ENCODE measurements around the gene COG1. TPM values are rescaled to one million over a fixed set of nuclear protein-coding genes. Genes with fewer than 3 reads are reported as not detected.

Gene COG1
- total and polyA plus RNA-seq, 4 donors, result 6.9 to 16.5 (median 12.0) TPM

DNA sequence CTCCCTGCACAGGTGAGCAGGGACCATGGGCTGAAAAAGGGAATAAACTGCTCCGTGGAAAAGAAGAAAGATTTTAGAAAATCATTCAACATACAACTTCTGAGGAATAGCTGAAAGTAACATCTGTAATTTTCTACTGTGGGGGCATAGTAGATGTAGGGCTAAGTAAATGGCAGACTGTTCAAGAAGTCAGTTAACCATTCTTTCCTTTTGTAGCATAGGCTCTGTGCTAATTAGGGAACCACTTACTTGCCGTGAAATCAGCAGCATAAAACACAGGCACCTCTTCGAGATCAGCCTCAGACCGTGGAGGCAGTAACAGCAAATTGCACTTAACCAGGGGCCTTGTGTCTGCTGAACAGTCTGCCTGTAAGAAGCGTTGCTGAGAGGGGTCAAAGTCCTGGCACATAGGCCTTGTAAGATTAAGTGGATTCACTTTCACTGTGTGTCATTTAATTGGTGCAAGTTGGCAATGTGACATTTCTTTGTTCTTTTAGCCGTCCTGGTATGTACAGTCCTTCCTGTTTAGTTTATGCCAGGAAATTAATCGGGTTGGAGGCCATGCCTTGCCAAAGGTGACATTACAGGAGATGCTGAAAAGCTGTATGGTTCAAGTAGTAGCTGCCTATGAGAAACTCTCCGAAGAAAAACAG, 10.4 kb downstream of the COG1 start:
- Histone ChIP-seq H3K27ac (ENCODE audit: low read depth in 1 of 2, low read length in 2 of 2) (no peak overlapping the region), H3K4me3 (ENCODE audit: low read depth in 1 of 3, low read length in 3 of 3) (no peak overlapping the region), H3K9ac (ENCODE audit: low read depth in 1 of 2, low read length in 2 of 2) (no peak overlapping the region), H3K36me3 (ENCODE audit: control insufficient read depth in 4 of 4, insufficient read depth in 3 of 4, low read depth in 1 of 4, low read length in 3 of 4) (peaks cover 15 to 61% (median 46%) of the 10 kb centered on the region in 4 donors), H3K9me3 (ENCODE audit: control insufficient read depth in 4 of 4, low read length in 3 of 4) (no peaks in the 10 kb centered on the region), H3K27me3 (ENCODE audit: control insufficient read depth in 4 of 4, insufficient read depth in 4 of 4, low read length in 3 of 4) (no peaks in the 10 kb centered on the region), H3K4me1 (ENCODE audit: control insufficient read depth in 4 of 4, insufficient read depth in 4 of 4, low read length in 3 of 4) (peaks cover 4 to 49% (median 33%) of the 10 kb centered on the region in 4 donors)
- 34% methylated on average over 8 of the region's 8 CpGs for WGBS
- DNase-seq (ENCODE audit: low spot score), result no peak
- TF ChIP-seq NR2F2 (IDR thresholded peaks at IDR 0.05), result peak; percentile 72
- TF ChIP-seq EGR1 (IDR thresholded peaks at IDR 0.05; ENCODE audit: low read depth in 2 of 2), result no peak
- TF ChIP-seq HNF4G (IDR thresholded peaks at IDR 0.05), result peak; percentile 11
- no peak for TF ChIP-seq TAF1 (conservative IDR thresholded peaks at IDR 0.05)
- TF ChIP-seq, protein P1, sequence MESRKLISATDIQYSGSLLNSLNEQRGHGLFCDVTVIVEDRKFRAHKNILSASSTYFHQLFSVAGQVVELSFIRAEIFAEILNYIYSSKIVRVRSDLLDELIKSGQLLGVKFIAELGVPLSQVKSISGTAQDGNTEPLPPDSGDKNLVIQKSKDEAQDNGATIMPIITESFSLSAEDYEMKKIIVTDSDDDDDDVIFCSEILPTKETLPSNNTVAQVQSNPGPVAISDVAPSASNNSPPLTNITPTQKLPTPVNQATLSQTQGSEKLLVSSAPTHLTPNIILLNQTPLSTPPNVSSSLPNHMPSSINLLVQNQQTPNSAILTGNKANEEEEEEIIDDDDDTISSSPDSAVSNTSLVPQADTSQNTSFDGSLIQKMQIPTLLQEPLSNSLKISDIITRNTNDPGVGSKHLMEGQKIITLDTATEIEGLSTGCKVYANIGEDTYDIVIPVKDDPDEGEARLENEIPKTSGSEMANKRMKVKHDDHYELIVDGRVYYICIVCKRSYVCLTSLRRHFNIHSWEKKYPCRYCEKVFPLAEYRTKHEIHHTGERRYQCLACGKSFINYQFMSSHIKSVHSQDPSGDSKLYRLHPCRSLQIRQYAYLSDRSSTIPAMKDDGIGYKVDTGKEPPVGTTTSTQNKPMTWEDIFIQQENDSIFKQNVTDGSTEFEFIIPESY (IDR thresholded peaks at IDR 0.05), result no peak
- TF ChIP-seq FOXA2 (IDR thresholded peaks at IDR 0.05), result no peak
- no peak for TF ChIP-seq YY1 (IDR thresholded peaks at IDR 0.05)
- no peak for TF ChIP-seq JUND (IDR thresholded peaks at IDR 0.05)
- TF ChIP-seq, protein P2, sequence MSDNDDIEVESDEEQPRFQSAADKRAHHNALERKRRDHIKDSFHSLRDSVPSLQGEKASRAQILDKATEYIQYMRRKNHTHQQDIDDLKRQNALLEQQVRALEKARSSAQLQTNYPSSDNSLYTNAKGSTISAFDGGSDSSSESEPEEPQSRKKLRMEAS (IDR thresholded peaks at IDR 0.05), result no peak
- TF ChIP-seq, protein P3, sequence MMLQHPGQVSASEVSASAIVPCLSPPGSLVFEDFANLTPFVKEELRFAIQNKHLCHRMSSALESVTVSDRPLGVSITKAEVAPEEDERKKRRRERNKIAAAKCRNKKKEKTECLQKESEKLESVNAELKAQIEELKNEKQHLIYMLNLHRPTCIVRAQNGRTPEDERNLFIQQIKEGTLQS (IDR thresholded peaks at IDR 0.05), result no peak
- no peak for TF ChIP-seq FOXA1 (IDR thresholded peaks at IDR 0.05)
- peak in 1 of 2 donors; percentile 4 for TF ChIP-seq RXRA (IDR thresholded peaks at IDR 0.05)
- peak; percentile 34 to 56 for TF ChIP-seq HNF4A (conservative IDR thresholded peaks at IDR 0.05)
- TF ChIP-seq GABPA (IDR thresholded peaks at IDR 0.05 in 1 of 2, conservative IDR thresholded peaks at IDR 0.05 in 1 of 2), result no peak
- TF ChIP-seq RAD21 (IDR thresholded peaks at IDR 0.05), result no peak
- TF ChIP-seq, protein P4, sequence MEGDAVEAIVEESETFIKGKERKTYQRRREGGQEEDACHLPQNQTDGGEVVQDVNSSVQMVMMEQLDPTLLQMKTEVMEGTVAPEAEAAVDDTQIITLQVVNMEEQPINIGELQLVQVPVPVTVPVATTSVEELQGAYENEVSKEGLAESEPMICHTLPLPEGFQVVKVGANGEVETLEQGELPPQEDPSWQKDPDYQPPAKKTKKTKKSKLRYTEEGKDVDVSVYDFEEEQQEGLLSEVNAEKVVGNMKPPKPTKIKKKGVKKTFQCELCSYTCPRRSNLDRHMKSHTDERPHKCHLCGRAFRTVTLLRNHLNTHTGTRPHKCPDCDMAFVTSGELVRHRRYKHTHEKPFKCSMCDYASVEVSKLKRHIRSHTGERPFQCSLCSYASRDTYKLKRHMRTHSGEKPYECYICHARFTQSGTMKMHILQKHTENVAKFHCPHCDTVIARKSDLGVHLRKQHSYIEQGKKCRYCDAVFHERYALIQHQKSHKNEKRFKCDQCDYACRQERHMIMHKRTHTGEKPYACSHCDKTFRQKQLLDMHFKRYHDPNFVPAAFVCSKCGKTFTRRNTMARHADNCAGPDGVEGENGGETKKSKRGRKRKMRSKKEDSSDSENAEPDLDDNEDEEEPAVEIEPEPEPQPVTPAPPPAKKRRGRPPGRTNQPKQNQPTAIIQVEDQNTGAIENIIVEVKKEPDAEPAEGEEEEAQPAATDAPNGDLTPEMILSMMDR (IDR thresholded peaks at IDR 0.05; ENCODE audit: low read depth, low read length, missing input control), result no peak
- TF ChIP-seq, protein P5, sequence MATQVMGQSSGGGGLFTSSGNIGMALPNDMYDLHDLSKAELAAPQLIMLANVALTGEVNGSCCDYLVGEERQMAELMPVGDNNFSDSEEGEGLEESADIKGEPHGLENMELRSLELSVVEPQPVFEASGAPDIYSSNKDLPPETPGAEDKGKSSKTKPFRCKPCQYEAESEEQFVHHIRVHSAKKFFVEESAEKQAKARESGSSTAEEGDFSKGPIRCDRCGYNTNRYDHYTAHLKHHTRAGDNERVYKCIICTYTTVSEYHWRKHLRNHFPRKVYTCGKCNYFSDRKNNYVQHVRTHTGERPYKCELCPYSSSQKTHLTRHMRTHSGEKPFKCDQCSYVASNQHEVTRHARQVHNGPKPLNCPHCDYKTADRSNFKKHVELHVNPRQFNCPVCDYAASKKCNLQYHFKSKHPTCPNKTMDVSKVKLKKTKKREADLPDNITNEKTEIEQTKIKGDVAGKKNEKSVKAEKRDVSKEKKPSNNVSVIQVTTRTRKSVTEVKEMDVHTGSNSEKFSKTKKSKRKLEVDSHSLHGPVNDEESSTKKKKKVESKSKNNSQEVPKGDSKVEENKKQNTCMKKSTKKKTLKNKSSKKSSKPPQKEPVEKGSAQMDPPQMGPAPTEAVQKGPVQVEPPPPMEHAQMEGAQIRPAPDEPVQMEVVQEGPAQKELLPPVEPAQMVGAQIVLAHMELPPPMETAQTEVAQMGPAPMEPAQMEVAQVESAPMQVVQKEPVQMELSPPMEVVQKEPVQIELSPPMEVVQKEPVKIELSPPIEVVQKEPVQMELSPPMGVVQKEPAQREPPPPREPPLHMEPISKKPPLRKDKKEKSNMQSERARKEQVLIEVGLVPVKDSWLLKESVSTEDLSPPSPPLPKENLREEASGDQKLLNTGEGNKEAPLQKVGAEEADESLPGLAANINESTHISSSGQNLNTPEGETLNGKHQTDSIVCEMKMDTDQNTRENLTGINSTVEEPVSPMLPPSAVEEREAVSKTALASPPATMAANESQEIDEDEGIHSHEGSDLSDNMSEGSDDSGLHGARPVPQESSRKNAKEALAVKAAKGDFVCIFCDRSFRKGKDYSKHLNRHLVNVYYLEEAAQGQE (IDR thresholded peaks at IDR 0.05), result no peak
- TF ChIP-seq SP1 (IDR thresholded peaks at IDR 0.05), result peak; percentile 45

Measured in liver (tissue), 9 donors.